Measurements from ENCODE around the gene PLA2G6.

PLA2G6 gene

GRCh38 chr22:38207898-38208432 lies 26.3 kb upstream of the PLA2G6 start:
- H3K18ac ChIP-seq (ENCODE audit: low read length): no peak overlapping the region
- H2AFZ ChIP-seq (ENCODE audit: low read length): no peak overlapping the region
- H3K9me3 ChIP-seq (replicated peaks in 1 of 2; ENCODE audit: control insufficient read depth in 2 of 2, insufficient read depth in 1 of 2, low read depth in 1 of 2, low read length in 2 of 2): no peaks in the 10 kb centered on the region
- no peak overlapping the region for H2BK5ac ChIP-seq (ENCODE audit: low read length)
- H3K4me3 ChIP-seq (ENCODE audit: low read length in 2 of 2): no peak overlapping the region
- H3K4me2 ChIP-seq (ENCODE audit: insufficient read depth, low read length, poor library complexity, severe bottlenecking): no peak overlapping the region
- WGBS, 2 donors (ENCODE audit: extremely low coverage in 2 of 2, insufficient read length in 2 of 2, insufficient replicate concordance in 1 of 2): no CpG with 5 or more reads among the region's 7 CpGs
- H4K8ac ChIP-seq (ENCODE audit: low read depth, low read length): no peak overlapping the region
- H3K27ac ChIP-seq (replicated peaks; ENCODE audit: low read length): no peak overlapping the region
- H3K4me1 ChIP-seq (ENCODE audit: control insufficient read depth in 2 of 2, insufficient read depth in 1 of 2, low read depth in 1 of 2, low read length in 2 of 2): peaks cover 4 to 7% of the 10 kb centered on the region in 2 donors
- no peak overlapping the region for H2BK120ac ChIP-seq (ENCODE audit: low read depth, low read length)
- H3K23ac ChIP-seq (ENCODE audit: low read depth, low read length, poor library complexity): no peak overlapping the region
- no peak overlapping the region for H3K9ac ChIP-seq (ENCODE audit: low read depth, low read length, poor library complexity)
- H4K91ac ChIP-seq (ENCODE audit: low read depth, low read length, poor library complexity): no peak overlapping the region
- H3K27me3 ChIP-seq (ENCODE audit: control insufficient read depth in 3 of 3, insufficient read depth in 3 of 3, low read depth in 1 of 3, low read length in 3 of 3): peaks cover 0 to 13% (median 0%) of the 10 kb centered on the region in 3 experiments
- H3K79me1 ChIP-seq (ENCODE audit: low read depth, low read length): peaks cover 2% of the 10 kb centered on the region
- H2BK12ac ChIP-seq (ENCODE audit: low read length): no peak overlapping the region
- H3K36me3 ChIP-seq (replicated peaks in 1 of 2; ENCODE audit: control insufficient read depth in 2 of 2, insufficient read depth in 2 of 2, low read length in 2 of 2): peaks cover 0 to 10% of the 10 kb centered on the region in 2 donors
- no peak overlapping the region for H2BK15ac ChIP-seq (ENCODE audit: low read length)
- H2AK5ac ChIP-seq (ENCODE audit: low read depth, low read length): peak overlapping the region; percentile 68
- peak overlapping the region; percentile 31 for H3K14ac ChIP-seq (ENCODE audit: low read length)
- no peak for DNase-seq (ENCODE audit: low spot score)
- no peak overlapping the region for H3K4ac ChIP-seq (ENCODE audit: low read length)

- Histone ChIP-seq H3K4me2 (ENCODE audit: insufficient read depth, low read length, poor library complexity, severe bottlenecking) (no peak overlapping the region), H2BK5ac (ENCODE audit: low read length) (no peak overlapping the region), H2AK5ac (ENCODE audit: low read depth, low read length) (peak overlapping the region; percentile 18), H3K79me1 (ENCODE audit: low read depth, low read length) (peaks cover 2% of the 10 kb centered on the region), H2BK120ac (ENCODE audit: low read depth, low read length) (no peak overlapping the region), H3K23ac (ENCODE audit: low read depth, low read length, poor library complexity) (no peak overlapping the region), H3K27me3 (ENCODE audit: control insufficient read depth in 3 of 3, insufficient read depth in 3 of 3, low read depth in 1 of 3, low read length in 3 of 3) (peaks cover 0 to 23% (median 0%) of the 10 kb centered on the region in 3 experiments), H2AFZ (ENCODE audit: low read length) (no peak overlapping the region), H3K9me3 (replicated peaks in 1 of 2; ENCODE audit: control insufficient read depth in 2 of 2, insufficient read depth in 1 of 2, low read depth in 1 of 2, low read length in 2 of 2) (no peaks in the 10 kb centered on the region), H3K4me1 (ENCODE audit: control insufficient read depth in 2 of 2, insufficient read depth in 1 of 2, low read depth in 1 of 2, low read length in 2 of 2) (peaks cover 8 to 10% of the 10 kb centered on the region in 2 donors), H2BK15ac (ENCODE audit: low read length) (no peak overlapping the region), H4K91ac (ENCODE audit: low read depth, low read length, poor library complexity) (no peak overlapping the region), H3K27ac (replicated peaks; ENCODE audit: low read length) (no peak overlapping the region), H3K18ac (ENCODE audit: low read length) (no peak overlapping the region), H4K8ac (ENCODE audit: low read depth, low read length) (no peak overlapping the region), H3K36me3 (replicated peaks in 1 of 2; ENCODE audit: control insufficient read depth in 2 of 2, insufficient read depth in 2 of 2, low read length in 2 of 2) (peaks cover 0 to 6% of the 10 kb centered on the region in 2 donors), H3K4me3 (ENCODE audit: low read length in 2 of 2) (no peak overlapping the region), H3K14ac (ENCODE audit: low read length) (no peak overlapping the region), H2BK12ac (ENCODE audit: low read length) (no peak overlapping the region), H3K9ac (ENCODE audit: low read depth, low read length, poor library complexity) (no peak overlapping the region), H3K4ac (ENCODE audit: low read length) (no peak overlapping the region)
- DNase-seq (ENCODE audit: low spot score): no peak
- no CpG with 5 or more reads among the region's 15 CpGs for WGBS, 2 donors (ENCODE audit: extremely low coverage in 2 of 2, insufficient read length in 2 of 2, insufficient replicate concordance in 1 of 2)
Observed at GRCh38 chr22:38205261-38206128, 23.9 kb upstream of the PLA2G6 start.

GRCh38 chr22:38204784-38205183 lies 23.2 kb upstream of the PLA2G6 start:
- Histone ChIP-seq H2AFZ (ENCODE audit: low read length) (no peak overlapping the region), H3K9ac (ENCODE audit: low read depth, low read length, poor library complexity) (no peak overlapping the region), H3K4me2 (ENCODE audit: insufficient read depth, low read length, poor library complexity, severe bottlenecking) (no peak overlapping the region), H3K14ac (ENCODE audit: low read length) (no peak overlapping the region), H4K8ac (ENCODE audit: low read depth, low read length) (no peak overlapping the region), H2BK120ac (ENCODE audit: low read depth, low read length) (no peak overlapping the region), H2BK15ac (ENCODE audit: low read length) (no peak overlapping the region), H2AK5ac (ENCODE audit: low read depth, low read length) (no peak overlapping the region), H3K4me1 (ENCODE audit: control insufficient read depth in 2 of 2, insufficient read depth in 1 of 2, low read depth in 1 of 2, low read length in 2 of 2) (peaks cover 8 to 10% of the 10 kb centered on the region in 2 donors), H3K4me3 (ENCODE audit: low read length in 2 of 2) (no peak overlapping the region), H3K9me3 (replicated peaks in 1 of 2; ENCODE audit: control insufficient read depth in 2 of 2, insufficient read depth in 1 of 2, low read depth in 1 of 2, low read length in 2 of 2) (no peaks in the 10 kb centered on the region), H2BK5ac (ENCODE audit: low read length) (no peak overlapping the region), H3K23ac (ENCODE audit: low read depth, low read length, poor library complexity) (no peak overlapping the region), H3K27ac (replicated peaks; ENCODE audit: low read length) (no peak overlapping the region), H3K79me1 (ENCODE audit: low read depth, low read length) (peaks cover 2% of the 10 kb centered on the region), H2BK12ac (ENCODE audit: low read length) (no peak overlapping the region), H4K91ac (ENCODE audit: low read depth, low read length, poor library complexity) (no peak overlapping the region), H3K4ac (ENCODE audit: low read length) (no peak overlapping the region), H3K36me3 (replicated peaks in 1 of 2; ENCODE audit: control insufficient read depth in 2 of 2, insufficient read depth in 2 of 2, low read length in 2 of 2) (peaks cover 0 to 6% of the 10 kb centered on the region in 2 donors), H3K27me3 (ENCODE audit: control insufficient read depth in 3 of 3, insufficient read depth in 3 of 3, low read depth in 1 of 3, low read length in 3 of 3) (peaks cover 0 to 23% (median 0%) of the 10 kb centered on the region in 3 experiments), H3K18ac (ENCODE audit: low read length) (no peak overlapping the region)
- DNase-seq (ENCODE audit: low spot score): no peak
- WGBS, 2 donors (ENCODE audit: extremely low coverage in 2 of 2, insufficient read length in 2 of 2, insufficient replicate concordance in 1 of 2): no CpG with 5 or more reads among the region's 7 CpGs

- DNase-seq (ENCODE audit: low spot score): no peak
- H3K4ac ChIP-seq (ENCODE audit: low read length): no peak overlapping the region
- no peak overlapping the region for H2AK5ac ChIP-seq (ENCODE audit: low read depth, low read length)
- H2BK15ac ChIP-seq (ENCODE audit: low read length): no peak overlapping the region
- peaks cover 0 to 6% of the 10 kb centered on the region in 2 donors for H3K36me3 ChIP-seq (replicated peaks in 1 of 2; ENCODE audit: control insufficient read depth in 2 of 2, insufficient read depth in 2 of 2, low read length in 2 of 2)
- H2BK5ac ChIP-seq (ENCODE audit: low read length): no peak overlapping the region
- no peak overlapping the region for H2BK120ac ChIP-seq (ENCODE audit: low read depth, low read length)
- H3K4me1 ChIP-seq (ENCODE audit: control insufficient read depth in 2 of 2, insufficient read depth in 1 of 2, low read depth in 1 of 2, low read length in 2 of 2): peaks cover 8 to 10% of the 10 kb centered on the region in 2 donors
- peak overlapping the region; percentile 41 for H3K18ac ChIP-seq (ENCODE audit: low read length)
- no peak overlapping the region for H3K14ac ChIP-seq (ENCODE audit: low read length)
- no peak overlapping the region for H4K91ac ChIP-seq (ENCODE audit: low read depth, low read length, poor library complexity)
- H2BK12ac ChIP-seq (ENCODE audit: low read length): no peak overlapping the region
- no peak overlapping the region for H3K9ac ChIP-seq (ENCODE audit: low read depth, low read length, poor library complexity)
- H3K4me3 ChIP-seq (ENCODE audit: low read length in 2 of 2): peak overlapping the region in 1 of 2 donors; percentile 69
- H2AFZ ChIP-seq (ENCODE audit: low read length): no peak overlapping the region
- H3K9me3 ChIP-seq (replicated peaks in 1 of 2; ENCODE audit: control insufficient read depth in 2 of 2, insufficient read depth in 1 of 2, low read depth in 1 of 2, low read length in 2 of 2): no peaks in the 10 kb centered on the region
- WGBS, 2 donors (ENCODE audit: extremely low coverage in 2 of 2, insufficient read length in 2 of 2, insufficient replicate concordance in 1 of 2): no CpG with 5 or more reads among the region's 3 CpGs
- peaks cover 0 to 23% (median 0%) of the 10 kb centered on the region in 3 experiments for H3K27me3 ChIP-seq (ENCODE audit: control insufficient read depth in 3 of 3, insufficient read depth in 3 of 3, low read depth in 1 of 3, low read length in 3 of 3)
- H4K8ac ChIP-seq (ENCODE audit: low read depth, low read length): no peak overlapping the region
- no peak overlapping the region for H3K27ac ChIP-seq (replicated peaks; ENCODE audit: low read length)
- H3K79me1 ChIP-seq (ENCODE audit: low read depth, low read length): peaks cover 2% of the 10 kb centered on the region
- H3K4me2 ChIP-seq (ENCODE audit: insufficient read depth, low read length, poor library complexity, severe bottlenecking): no peak overlapping the region
- H3K23ac ChIP-seq (ENCODE audit: low read depth, low read length, poor library complexity): no peak overlapping the region
Observed at GRCh38 chr22:38203855-38204514, 22.4 kb upstream of the PLA2G6 start.

Data from neuronal stem cell (in vitro differentiated cells).